Cerebellar nuclear complex (tissue), 1 donor: Measurements from ENCODE around the gene UHMK1.
"Not testable (repeated sequence)": the region's sequence is repeated elsewhere in the genome, so short reads cannot be mapped to it uniquely, and the experiment has no call there.

Experiments used
- DNase-seq, 2 experiments: peaks; one replicate each; lab custom pipeline; 2025; lab: John Stamatoyannopoulos, UW

UHMK1 gene

GRCh38 chr1:162566870-162567269 lies 69.3 kb downstream of the UHMK1 start:
- DNase-seq: no peak

GRCh38 chr1:162568802-162569201 lies 71.2 kb downstream of the UHMK1 start:
- no peak for DNase-seq

GRCh38 chr1:162570718-162571117 lies 73.1 kb downstream of the UHMK1 start:
- no peak for DNase-seq

GRCh38 chr1:162571121-162571520 lies 73.5 kb downstream of the UHMK1 start:
- not testable (repeated sequence) for DNase-seq

- no peak for DNase-seq
Measured at GRCh38 chr1:162571696-162572095, 74.1 kb downstream of the UHMK1 start.

- DNase-seq: no peak
Measured at GRCh38 chr1:162573136-162573535, 75.5 kb downstream of the UHMK1 start.

DNA sequence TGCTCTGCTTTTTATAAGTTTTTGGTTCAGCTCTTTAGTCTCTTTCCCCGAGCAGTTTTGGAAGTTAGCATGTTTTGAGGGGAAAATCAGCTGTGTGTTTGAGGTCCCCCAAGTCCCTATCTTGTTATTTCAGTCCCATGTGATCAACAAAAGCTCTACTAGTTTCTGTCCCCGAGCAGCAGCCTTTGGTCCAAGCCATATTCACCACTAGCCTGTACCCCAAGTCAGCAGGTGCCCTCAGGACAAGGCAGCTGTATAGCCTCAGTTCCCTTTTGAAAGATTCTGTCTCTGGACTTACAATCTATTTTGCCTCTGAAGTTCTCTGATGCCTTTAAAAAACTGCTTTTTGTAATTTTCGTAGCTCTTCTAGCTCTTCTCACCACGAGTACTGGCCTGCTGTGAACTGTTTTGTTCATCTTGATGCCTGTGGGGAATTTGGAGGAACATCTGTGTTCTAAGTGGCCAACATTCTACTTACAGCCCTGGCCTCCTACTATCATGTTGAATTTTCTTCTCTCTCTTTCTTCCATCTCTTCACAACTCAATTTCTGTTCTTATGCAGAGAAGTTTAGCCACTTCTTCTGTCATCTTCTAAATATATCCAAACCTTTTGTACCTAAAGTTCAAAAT lies 80.6 kb downstream of the UHMK1 start:
- no peak for DNase-seq

DNA sequence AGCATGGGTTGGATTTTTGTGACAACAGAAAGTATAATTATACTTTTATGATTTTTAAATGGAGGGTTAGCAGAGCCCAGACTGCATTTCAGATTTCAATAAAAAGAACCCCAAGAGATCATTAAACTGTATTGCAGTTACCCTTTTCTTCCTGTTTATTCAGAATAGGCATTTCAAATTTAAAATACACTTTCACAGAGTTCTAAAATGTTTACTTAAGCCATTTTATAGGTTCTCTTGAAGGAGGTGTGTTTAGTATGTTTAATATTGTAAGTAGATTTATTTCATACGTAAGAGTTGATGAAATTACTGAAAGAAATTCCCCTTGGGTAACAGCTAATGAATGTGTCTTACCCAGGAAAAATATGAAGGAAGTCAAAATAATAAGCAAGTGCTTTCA lies 81.3 kb downstream of the UHMK1 start:
- DNase-seq: no peak
